Measurements from ENCODE around the gene STK11. TPM values are rescaled to one million over a fixed set of nuclear protein-coding genes. Genes with fewer than 3 reads are reported as not detected.
A peak's percentile ranks its signal among the peaks of the same experiment; 100 is the strongest.

Gene STK11
- polyA plus RNA-seq, 1 experiment, result 24.6 TPM

DNA sequence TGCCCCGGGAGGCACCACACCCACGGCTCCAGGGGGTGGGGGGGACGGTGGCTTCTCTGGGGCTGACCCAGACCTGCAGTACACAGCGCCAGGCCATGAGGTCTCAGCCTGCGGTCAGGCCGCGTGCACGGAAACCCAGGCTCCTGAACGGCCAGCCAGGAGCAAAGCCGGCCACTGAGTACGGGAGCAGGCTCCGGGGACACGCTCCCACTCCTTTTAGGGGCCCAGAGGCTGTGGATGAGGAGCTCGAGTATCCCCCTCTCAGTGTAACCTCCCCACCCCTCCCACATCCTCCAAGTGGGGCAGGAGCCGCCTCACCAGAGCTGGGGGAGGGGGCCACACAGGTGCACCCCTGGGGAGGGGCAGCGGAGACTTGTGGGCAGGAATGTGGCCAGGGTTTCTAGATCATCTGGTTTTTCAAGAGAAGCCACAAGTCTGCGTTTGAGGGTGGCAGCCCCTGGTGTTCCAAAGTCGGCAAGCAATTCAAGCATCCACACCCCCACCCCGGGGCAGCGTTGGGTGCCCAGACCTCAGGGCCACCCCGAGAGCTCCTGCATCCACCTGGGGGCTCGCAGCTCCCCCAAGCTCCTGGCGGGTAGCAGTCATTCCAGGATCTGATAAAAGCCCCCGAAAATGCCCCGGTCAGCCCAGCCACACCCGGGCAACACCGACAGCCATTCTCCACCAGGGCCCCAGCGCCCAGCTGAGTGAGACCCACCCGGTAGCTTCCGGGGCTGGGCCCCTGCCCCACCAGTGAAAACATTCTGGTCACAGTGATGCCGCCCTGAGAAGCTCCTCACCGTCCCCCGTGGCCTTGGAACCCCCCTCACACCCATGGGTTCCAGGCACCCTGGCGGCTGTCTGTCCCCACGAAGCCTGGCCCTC, 37.6 kb upstream of the STK11 start:
- ChIA-PET POLR2A (interaction anchor here (0.6 to 1.0 kb wide), 2 partner anchors 54 to 64 kb away, joined by 3 read pairs; no protein-coding TSS in a partner anchor), CTCF (no interaction called here)
- TF ChIP-seq, protein P1, sequence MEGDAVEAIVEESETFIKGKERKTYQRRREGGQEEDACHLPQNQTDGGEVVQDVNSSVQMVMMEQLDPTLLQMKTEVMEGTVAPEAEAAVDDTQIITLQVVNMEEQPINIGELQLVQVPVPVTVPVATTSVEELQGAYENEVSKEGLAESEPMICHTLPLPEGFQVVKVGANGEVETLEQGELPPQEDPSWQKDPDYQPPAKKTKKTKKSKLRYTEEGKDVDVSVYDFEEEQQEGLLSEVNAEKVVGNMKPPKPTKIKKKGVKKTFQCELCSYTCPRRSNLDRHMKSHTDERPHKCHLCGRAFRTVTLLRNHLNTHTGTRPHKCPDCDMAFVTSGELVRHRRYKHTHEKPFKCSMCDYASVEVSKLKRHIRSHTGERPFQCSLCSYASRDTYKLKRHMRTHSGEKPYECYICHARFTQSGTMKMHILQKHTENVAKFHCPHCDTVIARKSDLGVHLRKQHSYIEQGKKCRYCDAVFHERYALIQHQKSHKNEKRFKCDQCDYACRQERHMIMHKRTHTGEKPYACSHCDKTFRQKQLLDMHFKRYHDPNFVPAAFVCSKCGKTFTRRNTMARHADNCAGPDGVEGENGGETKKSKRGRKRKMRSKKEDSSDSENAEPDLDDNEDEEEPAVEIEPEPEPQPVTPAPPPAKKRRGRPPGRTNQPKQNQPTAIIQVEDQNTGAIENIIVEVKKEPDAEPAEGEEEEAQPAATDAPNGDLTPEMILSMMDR (IDR thresholded peaks at IDR 0.05; ENCODE audit: low read depth, low read length), result no peak
- Histone ChIP-seq H3K9me3 (ENCODE audit: control insufficient read depth, insufficient read depth, low read length) (peaks cover 18% of the 10 kb centered on the region), H3K27ac (ENCODE audit: low read depth, low read length) (peak overlapping the region; percentile 96), H3K4me3 (ENCODE audit: low read depth, low read length) (peak overlapping the region; percentile 52), H3K27me3 (ENCODE audit: control insufficient read depth, insufficient read depth, low read length) (no peaks in the 10 kb centered on the region)
- DNase-seq (ENCODE audit: low read depth, low spot score), result no peak

DNA sequence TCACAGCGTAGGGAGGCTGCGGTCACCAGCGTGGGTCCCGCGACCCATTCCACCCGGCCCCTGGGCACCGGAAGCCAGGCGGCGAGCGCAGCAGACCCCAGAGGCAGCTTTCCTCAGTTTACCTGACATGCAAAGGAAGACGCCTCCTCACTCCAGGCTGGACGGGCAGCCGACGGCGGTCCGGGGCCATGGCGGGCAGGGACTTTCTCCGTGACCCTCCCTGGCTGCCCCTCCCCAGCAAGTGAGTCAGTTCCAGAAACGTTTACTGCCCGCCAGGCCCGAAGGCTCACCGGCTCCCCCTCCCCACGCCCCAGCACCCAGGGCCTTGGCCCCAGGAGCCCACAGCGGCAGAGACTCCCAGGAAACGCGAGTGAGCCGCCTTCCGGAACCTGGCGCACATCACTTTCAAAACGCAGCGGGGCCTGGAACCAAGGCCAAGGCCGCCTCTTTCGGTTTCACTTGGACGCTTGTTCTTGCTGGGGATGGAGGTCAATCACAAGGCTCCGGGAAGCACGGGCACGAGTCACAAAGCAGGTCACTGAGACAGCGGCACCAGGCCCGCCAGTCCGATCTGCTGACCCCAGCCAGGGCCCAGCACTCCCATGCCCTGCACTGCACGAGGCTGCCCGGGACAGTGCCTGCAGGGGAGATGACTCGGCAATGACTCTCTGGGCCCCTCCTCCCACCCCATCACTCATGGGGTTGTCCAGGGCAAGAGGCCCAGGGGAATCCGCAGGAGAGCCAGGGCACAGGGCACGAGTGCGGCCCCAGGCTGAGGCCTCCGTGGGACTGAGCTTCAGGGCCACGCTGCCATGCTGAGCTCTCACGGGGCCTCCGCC, 36.8 kb upstream of the STK11 start:
- H3K4me3 ChIP-seq (ENCODE audit: low read depth, low read length), result peak overlapping the region; percentile 52
- CTCF ChIA-PET, result interaction anchor here (1.0 to 1.8 kb wide), 2 partner anchors 14 to 56 kb away, joined by 3 to 5 read pairs; no protein-coding TSS in a partner anchor
- peaks cover 22% of the 10 kb centered on the region for H3K9me3 ChIP-seq (ENCODE audit: control insufficient read depth, insufficient read depth, low read length)
- POLR2A ChIA-PET, result interaction anchor here (0.6 to 1.1 kb wide), 4 partner anchors 38 to 63 kb away, joined by 3 to 5 read pairs (median 4); no protein-coding TSS in a partner anchor
- TF ChIP-seq, protein P1 (IDR thresholded peaks at IDR 0.05; ENCODE audit: low read depth, low read length), result no peak
- peak overlapping the region; percentile 96 for H3K27ac ChIP-seq (ENCODE audit: low read depth, low read length)
- no peak for DNase-seq (ENCODE audit: low read depth, low spot score)
- no peaks in the 10 kb centered on the region for H3K27me3 ChIP-seq (ENCODE audit: control insufficient read depth, insufficient read depth, low read length)

DNA sequence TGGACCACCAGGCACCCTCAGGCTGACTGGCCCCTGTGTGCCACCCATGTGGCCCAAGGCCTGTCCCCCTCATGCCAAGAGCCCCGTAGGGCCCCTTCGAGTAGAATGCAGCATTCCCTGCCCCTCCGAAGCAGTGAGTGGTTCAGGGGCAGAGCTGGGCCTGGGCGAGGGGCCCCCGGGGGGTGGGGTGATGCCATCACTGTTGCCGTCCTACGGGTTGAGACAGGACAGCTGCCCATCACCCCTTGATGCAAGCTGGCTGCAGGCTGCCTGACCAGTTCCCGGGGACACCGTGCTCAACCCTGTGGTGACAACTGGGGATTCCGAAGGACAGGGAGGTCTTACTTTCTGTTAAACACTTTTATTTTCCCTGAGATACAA, 36.2 kb upstream of the STK11 start:
- CTCF ChIA-PET, result interaction anchor here (1.0 to 1.8 kb wide), 2 partner anchors 14 to 56 kb away, joined by 3 to 5 read pairs; no protein-coding TSS in a partner anchor
- H3K27ac ChIP-seq (ENCODE audit: low read depth, low read length), result peak overlapping the region; percentile 96
- peak overlapping the region; percentile 52 for H3K4me3 ChIP-seq (ENCODE audit: low read depth, low read length)
- POLR2A ChIA-PET, result interaction anchor here (0.7 to 1.1 kb wide), 2 partner anchors 39 to 56 kb away, joined by 5 read pairs; no protein-coding TSS in a partner anchor
- H3K27me3 ChIP-seq (ENCODE audit: control insufficient read depth, insufficient read depth, low read length), result no peaks in the 10 kb centered on the region
- TF ChIP-seq, protein P1 (IDR thresholded peaks at IDR 0.05; ENCODE audit: low read depth, low read length), result no peak
- DNase-seq (ENCODE audit: low read depth, low spot score), result no peak
- H3K9me3 ChIP-seq (ENCODE audit: control insufficient read depth, insufficient read depth, low read length), result peaks cover 25% of the 10 kb centered on the region

DNA sequence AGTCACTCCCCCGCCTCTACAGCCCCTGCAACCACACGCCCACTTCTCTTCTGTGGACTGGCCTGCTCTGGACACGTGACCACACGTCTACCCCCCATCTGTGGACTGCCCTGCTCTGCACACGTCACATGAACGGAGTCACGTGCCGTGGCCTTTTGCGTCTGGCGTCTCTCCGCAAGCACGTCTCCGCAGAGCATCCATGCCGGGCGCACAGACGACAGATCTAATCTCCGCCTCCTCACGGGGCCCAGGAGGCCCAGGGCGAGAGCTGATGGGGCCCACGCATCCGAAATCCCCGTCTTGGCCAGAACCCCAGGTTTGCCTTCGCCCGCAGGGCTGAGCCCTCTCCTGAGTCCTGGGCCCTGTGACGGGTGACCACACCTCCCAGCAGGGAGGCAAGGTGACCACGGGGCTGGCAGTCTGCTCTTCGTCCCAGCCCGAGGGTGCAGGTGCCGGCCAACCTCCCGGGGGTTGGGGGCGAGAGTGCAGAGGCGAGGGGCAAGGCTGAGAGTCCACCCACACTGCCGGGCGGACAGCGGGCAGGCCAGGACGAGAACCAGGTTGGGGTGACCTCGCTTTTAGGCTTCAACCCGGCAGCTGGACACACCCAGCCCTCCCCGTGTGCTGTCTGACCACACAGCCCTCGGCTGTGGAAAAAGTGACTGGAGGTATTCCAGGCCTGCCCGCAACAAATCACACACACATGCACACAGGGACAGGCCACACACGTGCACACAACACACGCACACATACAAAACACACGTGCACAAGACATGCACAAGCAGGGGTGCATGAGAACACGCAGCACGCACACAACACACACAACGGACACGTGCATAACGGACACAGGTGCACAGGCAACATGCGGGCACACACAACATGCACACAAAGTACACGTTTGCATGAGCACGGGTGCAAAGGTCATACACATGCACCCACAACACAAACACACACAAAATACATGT, 35.4 kb upstream of the STK11 start:
- peak; percentile 93 for DNase-seq (ENCODE audit: low read depth, low spot score)
- Histone ChIP-seq H3K4me3 (ENCODE audit: low read depth, low read length) (peak overlapping the region; percentile 52), H3K27me3 (ENCODE audit: control insufficient read depth, insufficient read depth, low read length) (no peaks in the 10 kb centered on the region), H3K27ac (ENCODE audit: low read depth, low read length) (peak overlapping the region; percentile 96), H3K9me3 (ENCODE audit: control insufficient read depth, insufficient read depth, low read length) (peaks cover 27% of the 10 kb centered on the region)
- TF ChIP-seq, protein P1 (IDR thresholded peaks at IDR 0.05; ENCODE audit: low read depth, low read length), result no peak
- ChIA-PET POLR2A (interaction anchor here (0.7 to 1.1 kb wide), 2 partner anchors 39 to 57 kb away, joined by 3 to 5 read pairs; no protein-coding TSS in a partner anchor), CTCF (interaction anchor here (1.0 to 1.8 kb wide), 2 partner anchors 15 to 57 kb away, joined by 3 to 5 read pairs; no protein-coding TSS in a partner anchor)
